ENCODE measurements around the gene MDFIC. TPM values are rescaled to one million over a fixed set of nuclear protein-coding genes. Genes with fewer than 3 reads are reported as not detected.
A peak's percentile ranks its signal among the peaks of the same experiment; 100 is the strongest.

The MDFIC gene
- total and polyA plus RNA-seq, 10 donors: 22.1 to 97.3 (median 50.8) TPM

GRCh38 chr7:114966156-114966555 lies 44.3 kb downstream of the MDFIC start:
- no peaks in the 10 kb centered on the region for H3K9me3 ChIP-seq
- peaks cover 0 to 68% (median 25%) of the 10 kb centered on the region in 6 donors for H3K4me1 ChIP-seq
- H3K4me3 ChIP-seq: no peak overlapping the region
- TF ChIP-seq CTCF (IDR thresholded peaks at IDR 0.05 in 8 of 11, conservative IDR thresholded peaks at IDR 0.05 in 3 of 11) (no peak), POLR2A (IDR thresholded peaks at IDR 0.05) (no peak), POLR2AphosphoS5 (IDR thresholded peaks at IDR 0.05) (no peak)
- no peak for DNase-seq
- no peak overlapping the region for H3K27ac ChIP-seq
- intact Hi-C loops (cut with DNase I; ENCODE audit: low total_unique reads): no loop called here
- 69 to 85% (median 79%) methylated on average over 2 of the region's 2 CpGs for WGBS, 5 donors
- no peaks in the 10 kb centered on the region for H3K27me3 ChIP-seq (replicated peaks in 1 of 7)
- H3K36me3 ChIP-seq: no peaks in the 10 kb centered on the region

GRCh38 chr7:114969096-114969495 lies 47.2 kb downstream of the MDFIC start:
- Histone ChIP-seq H3K27ac (no peak overlapping the region), H3K36me3 (no peaks in the 10 kb centered on the region), H3K27me3 (replicated peaks in 1 of 7) (no peaks in the 10 kb centered on the region), H3K4me3 (no peak overlapping the region), H3K4me1 (peaks cover 6 to 76% (median 45%) of the 10 kb centered on the region in 6 donors), H3K9me3 (no peaks in the 10 kb centered on the region)
- WGBS, 5 donors: 94 to 98% (median 96%) methylated on average over 4 of the region's 4 CpGs
- TF ChIP-seq CTCF (IDR thresholded peaks at IDR 0.05 in 8 of 11, conservative IDR thresholded peaks at IDR 0.05 in 3 of 11) (no peak), POLR2A (IDR thresholded peaks at IDR 0.05) (no peak), POLR2AphosphoS5 (IDR thresholded peaks at IDR 0.05) (no peak)
- intact Hi-C loops (cut with DNase I; ENCODE audit: low total_unique reads): no loop called here
- DNase-seq: no peak

GRCh38 chr7:114970308-114970707 lies 48.4 kb downstream of the MDFIC start:
- no peak for DNase-seq
- WGBS, 5 donors: 49 to 80% (median 55%) methylated on average over 3 of the region's 3 CpGs
- H3K4me3 ChIP-seq: no peak overlapping the region
- no peaks in the 10 kb centered on the region for H3K27me3 ChIP-seq (replicated peaks in 1 of 7)
- no peaks in the 10 kb centered on the region for H3K9me3 ChIP-seq
- peak overlapping the region in 2 of 8 donors; percentile 19 to 35 for H3K27ac ChIP-seq
- intact Hi-C loops (cut with DNase I; ENCODE audit: low total_unique reads): no loop called here
- no peaks in the 10 kb centered on the region for H3K36me3 ChIP-seq
- TF ChIP-seq POLR2A (IDR thresholded peaks at IDR 0.05) (no peak), POLR2AphosphoS5 (IDR thresholded peaks at IDR 0.05) (no peak), CTCF (IDR thresholded peaks at IDR 0.05 in 8 of 11, conservative IDR thresholded peaks at IDR 0.05 in 3 of 11) (no peak)
- H3K4me1 ChIP-seq: peaks cover 6 to 85% (median 57%) of the 10 kb centered on the region in 6 donors

- H3K4me3 ChIP-seq: no peak overlapping the region
- intact Hi-C loops (cut with DNase I; ENCODE audit: low total_unique reads): no loop called here
- peaks cover 6 to 87% (median 59%) of the 10 kb centered on the region in 6 donors for H3K4me1 ChIP-seq
- no peaks in the 10 kb centered on the region for H3K36me3 ChIP-seq
- no peaks in the 10 kb centered on the region for H3K27me3 ChIP-seq (replicated peaks in 1 of 7)
- no peak for DNase-seq
- 64 to 81% (median 72%) methylated on average over 1 of the region's 1 CpG for WGBS, 5 donors
- TF ChIP-seq POLR2A (IDR thresholded peaks at IDR 0.05): no peak
- no peak for TF ChIP-seq CTCF (IDR thresholded peaks at IDR 0.05 in 8 of 11, conservative IDR thresholded peaks at IDR 0.05 in 3 of 11)
- no peak for TF ChIP-seq POLR2AphosphoS5 (IDR thresholded peaks at IDR 0.05)
- no peaks in the 10 kb centered on the region for H3K9me3 ChIP-seq
- H3K27ac ChIP-seq: peak overlapping the region in 2 of 8 donors; percentile 19 to 35
These were observed 48.8 kb downstream of the MDFIC start for GRCh38 chr7:114970732-114971131.
